NCI-H1436 (cell line): ENCODE data around the gene IMMP2L.

Source experiments
- DNase-seq: peaks from one replicate; lab custom pipeline; 2025; lab: John Stamatoyannopoulos, UW

Gene IMMP2L

DNA sequence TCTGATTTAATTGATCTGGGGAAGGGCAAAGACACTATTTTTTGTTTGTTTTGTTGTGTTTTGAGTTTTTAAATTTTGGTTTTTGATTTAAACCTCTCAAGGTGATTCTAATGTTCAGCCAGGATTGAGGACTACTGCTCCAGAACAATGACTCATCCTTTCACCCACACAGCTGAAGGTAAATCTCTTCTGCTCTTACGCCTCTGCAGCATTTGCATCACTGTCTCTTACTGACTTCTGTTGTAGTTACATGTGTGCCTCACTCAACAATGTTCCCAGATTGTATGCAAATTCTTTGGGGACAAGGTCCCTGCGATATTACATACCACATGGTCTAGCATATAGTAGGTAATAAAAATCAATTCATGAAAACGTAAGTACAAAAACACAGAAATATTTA is 938.9 kb downstream of the IMMP2L start:
- DNase-seq = no peak

DNA sequence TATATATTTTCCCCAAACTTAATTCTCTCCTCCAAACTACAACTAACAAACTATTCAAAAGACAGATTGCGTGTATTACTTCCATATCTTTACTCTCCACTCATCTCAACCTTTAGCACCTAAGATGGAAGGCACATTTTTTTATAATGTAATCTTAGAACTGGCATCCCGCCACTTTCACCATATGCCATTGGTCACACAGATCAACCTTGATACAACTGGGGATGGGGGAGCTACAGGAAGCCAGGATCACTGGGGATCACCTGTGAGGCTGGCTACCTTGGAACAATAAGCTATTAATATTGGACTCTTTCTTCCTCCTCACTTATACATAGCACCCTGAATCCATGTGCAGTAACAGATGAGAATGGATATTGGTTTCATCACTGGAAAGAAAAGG is 941.0 kb downstream of the IMMP2L start:
- no peak for DNase-seq

DNA sequence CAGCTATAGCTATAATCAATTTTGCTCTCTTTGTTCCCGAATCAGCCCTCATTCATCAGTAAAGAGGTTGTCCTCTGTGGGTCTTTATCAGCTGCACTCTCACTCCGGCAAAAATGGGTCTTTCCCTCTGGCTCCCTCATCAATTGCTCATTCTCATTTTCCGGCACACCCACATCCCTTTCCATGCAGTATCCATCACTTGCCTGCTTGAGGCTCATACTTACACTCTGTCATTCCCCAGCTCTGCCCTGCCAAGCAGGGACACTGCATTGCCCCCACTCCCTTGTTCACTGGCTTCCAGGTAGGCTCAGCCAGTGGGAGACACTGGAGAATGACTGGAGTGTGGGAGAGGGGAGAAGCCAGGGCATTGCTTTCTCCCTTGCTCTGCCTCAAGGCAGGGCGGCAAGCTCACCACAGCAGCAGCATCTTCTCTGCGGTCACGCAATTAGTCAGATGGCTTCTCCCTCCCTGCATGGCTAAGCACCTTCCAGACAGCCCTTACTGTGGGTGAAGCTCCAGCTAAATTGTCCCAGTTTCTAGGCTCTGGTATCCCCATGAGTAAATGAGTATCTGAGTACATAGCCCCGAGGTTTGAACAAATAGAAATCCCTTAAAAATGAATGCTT is 942.1 kb downstream of the IMMP2L start:
- no peak for DNase-seq
